ENCODE results near the gene SORL1.
"Not testable (repeated sequence)": the region's sequence is repeated elsewhere in the genome, so short reads cannot be mapped to it uniquely, and the experiment has no call there.

The SORL1 gene

GRCh38 chr11:121451986-121452608 is at the start of gene SORL1:
Gene SORL1 (plus strand): TSS chr11:121452314. CDS start chr11:121452332, 18 bp downstream.
- ATAC-seq (peak; percentile 82), DNase-seq (ENCODE audit: low spot score in 2 of 2) (peak; percentile 49 to 70)
- Mint-ChIP-seq H3K4me3 (peak within 1 kb of the TSS; percentile 97), H3K27ac (peak within 1 kb of the TSS; percentile 97), H3K4me1 (peaks cover 87% of the 10 kb centered on the region), H3K9me3 (no peaks in the 10 kb centered on the region), H3K36me3 (peaks cover 13% of the 10 kb centered on the region)

GRCh38 chr11:121405646-121406045 is 46.5 kb upstream of the SORL1 start:
- Mint-ChIP-seq H3K27ac (no peak overlapping the region), H3K36me3 (peaks cover 1% of the 10 kb centered on the region), H3K4me1 (peaks cover 5% of the 10 kb centered on the region), H3K4me3 (no peak overlapping the region), H3K9me3 (peaks cover 7% of the 10 kb centered on the region)
- ATAC-seq (no peak), DNase-seq (ENCODE audit: low spot score in 2 of 2) (no peak)

- DNase-seq (ENCODE audit: low spot score in 2 of 2): no peak
- Mint-ChIP-seq H3K4me1 (peaks cover 8% of the 10 kb centered on the region), H3K27ac (no peak overlapping the region)
These were observed 45.8 kb upstream of the SORL1 start for GRCh38 chr11:121406291-121406690.

GRCh38 chr11:121408830-121409229 is 43.3 kb upstream of the SORL1 start:
- ATAC-seq: no peak
- DNase-seq (ENCODE audit: low spot score in 2 of 2): no peak
- Mint-ChIP-seq H3K4me1 (peaks cover 14% of the 10 kb centered on the region), H3K36me3 (peaks cover 5% of the 10 kb centered on the region), H3K9me3 (no peaks in the 10 kb centered on the region), H3K27ac (no peak overlapping the region), H3K4me3 (no peak overlapping the region)

More at GRCh38 chr11:121406291-121406690, 45.8 kb upstream of the SORL1 start:
- ATAC-seq: no peak
- H3K36me3 Mint-ChIP-seq: peaks cover 5% of the 10 kb centered on the region
- H3K4me3 Mint-ChIP-seq: no peak overlapping the region
- peaks cover 7% of the 10 kb centered on the region for H3K9me3 Mint-ChIP-seq

GRCh38 chr11:121410041-121410440 is 42.1 kb upstream of the SORL1 start:
- H3K4me1 Mint-ChIP-seq: peaks cover 14% of the 10 kb centered on the region
- DNase-seq (ENCODE audit: low spot score in 2 of 2); H3K4me3 Mint-ChIP-seq; H3K9me3 Mint-ChIP-seq; H3K36me3 Mint-ChIP-seq; ATAC-seq: not testable (repeated sequence)
- H3K27ac Mint-ChIP-seq: peak overlapping the region; percentile 56

GRCh38 chr11:121411330-121411729 is 40.8 kb upstream of the SORL1 start:
- H3K4me3 Mint-ChIP-seq; DNase-seq (ENCODE audit: low spot score in 2 of 2); H3K36me3 Mint-ChIP-seq; H3K27ac Mint-ChIP-seq; H3K9me3 Mint-ChIP-seq: not testable (repeated sequence)
- peaks cover 14% of the 10 kb centered on the region for H3K4me1 Mint-ChIP-seq
- peak; percentile 52 for ATAC-seq

- peaks cover 21% of the 10 kb centered on the region for H3K4me1 Mint-ChIP-seq
- H3K27ac Mint-ChIP-seq: no peak overlapping the region
These were observed 40.0 kb upstream of the SORL1 start for GRCh38 chr11:121412000-121412587.

GRCh38 chr11:121412711-121413415 is 39.3 kb upstream of the SORL1 start:
- no peak overlapping the region for H3K4me3 Mint-ChIP-seq
- no peak for ATAC-seq
- peaks cover 27% of the 10 kb centered on the region for H3K4me1 Mint-ChIP-seq
- DNase-seq (ENCODE audit: low spot score in 2 of 2): no peak
- no peaks in the 10 kb centered on the region for H3K9me3 Mint-ChIP-seq
- no peak overlapping the region for H3K27ac Mint-ChIP-seq
- peaks cover 5% of the 10 kb centered on the region for H3K36me3 Mint-ChIP-seq

More at GRCh38 chr11:121412000-121412587, 40.0 kb upstream of the SORL1 start:
- DNase-seq (ENCODE audit: low spot score in 2 of 2): no peak
- no peak for ATAC-seq
- Mint-ChIP-seq H3K4me3 (no peak overlapping the region), H3K36me3 (peaks cover 5% of the 10 kb centered on the region), H3K9me3 (no peaks in the 10 kb centered on the region)

GRCh38 chr11:121414141-121414913 is 37.8 kb upstream of the SORL1 start:
- peaks cover 36% of the 10 kb centered on the region for H3K4me1 Mint-ChIP-seq
- no peak overlapping the region for H3K27ac Mint-ChIP-seq

GRCh38 chr11:121415856-121416255 is 36.3 kb upstream of the SORL1 start:
- no peak overlapping the region for H3K27ac Mint-ChIP-seq
- no peak overlapping the region for H3K4me3 Mint-ChIP-seq
- DNase-seq (ENCODE audit: low spot score in 2 of 2): no peak
- no peaks in the 10 kb centered on the region for H3K9me3 Mint-ChIP-seq
- no peak for ATAC-seq
- H3K36me3 Mint-ChIP-seq: peaks cover 2% of the 10 kb centered on the region
- H3K4me1 Mint-ChIP-seq: peaks cover 37% of the 10 kb centered on the region

More at GRCh38 chr11:121414141-121414913, 37.8 kb upstream of the SORL1 start:
- Mint-ChIP-seq H3K4me3 (no peak overlapping the region), H3K9me3 (no peaks in the 10 kb centered on the region), H3K36me3 (peaks cover 5% of the 10 kb centered on the region)
- no peak for DNase-seq (ENCODE audit: low spot score in 2 of 2)
- ATAC-seq: no peak

- peak; percentile 86 for ATAC-seq
- H3K9me3 Mint-ChIP-seq: no peaks in the 10 kb centered on the region
- H3K4me3 Mint-ChIP-seq: peak overlapping the region; percentile 44
These were observed 35.0 kb upstream of the SORL1 start for GRCh38 chr11:121417055-121417551.

GRCh38 chr11:121417607-121418006 is 34.5 kb upstream of the SORL1 start:
- H3K4me1 Mint-ChIP-seq: peaks cover 34% of the 10 kb centered on the region
- peak overlapping the region; percentile 44 for H3K4me3 Mint-ChIP-seq
- H3K36me3 Mint-ChIP-seq: no peaks in the 10 kb centered on the region
- no peak for ATAC-seq
- H3K9me3 Mint-ChIP-seq: no peaks in the 10 kb centered on the region
- H3K27ac Mint-ChIP-seq: peak overlapping the region; percentile 69
- no peak for DNase-seq (ENCODE audit: low spot score in 2 of 2)

More at GRCh38 chr11:121417055-121417551, 35.0 kb upstream of the SORL1 start:
- peak; percentile 23 to 66 for DNase-seq (ENCODE audit: low spot score in 2 of 2)
- Mint-ChIP-seq H3K27ac (peak overlapping the region; percentile 69), H3K4me1 (peaks cover 35% of the 10 kb centered on the region), H3K36me3 (no peaks in the 10 kb centered on the region)

GRCh38 chr11:121418625-121419114 is 33.4 kb upstream of the SORL1 start:
- peak; percentile 74 for ATAC-seq
- H3K36me3 Mint-ChIP-seq: no peaks in the 10 kb centered on the region
- H3K27ac Mint-ChIP-seq: peak overlapping the region; percentile 21
- H3K4me1 Mint-ChIP-seq: peaks cover 41% of the 10 kb centered on the region
- H3K4me3 Mint-ChIP-seq: no peak overlapping the region
- DNase-seq (ENCODE audit: low spot score in 2 of 2): no peak
- no peaks in the 10 kb centered on the region for H3K9me3 Mint-ChIP-seq

- Mint-ChIP-seq H3K36me3 (no peaks in the 10 kb centered on the region), H3K9me3 (no peaks in the 10 kb centered on the region), H3K4me1 (peaks cover 50% of the 10 kb centered on the region), H3K27ac (no peak overlapping the region), H3K4me3 (no peak overlapping the region)
- DNase-seq (ENCODE audit: low spot score in 2 of 2) (no peak), ATAC-seq (no peak)
These were observed 32.3 kb upstream of the SORL1 start for GRCh38 chr11:121419836-121420235.

GRCh38 chr11:121420398-121420797 is 31.7 kb upstream of the SORL1 start:
- no peaks in the 10 kb centered on the region for H3K9me3 Mint-ChIP-seq
- no peak overlapping the region for H3K27ac Mint-ChIP-seq
- no peak for DNase-seq (ENCODE audit: low spot score in 2 of 2)
- peak; percentile 33 for ATAC-seq
- no peaks in the 10 kb centered on the region for H3K36me3 Mint-ChIP-seq
- no peak overlapping the region for H3K4me3 Mint-ChIP-seq
- H3K4me1 Mint-ChIP-seq: peaks cover 50% of the 10 kb centered on the region

All from stimulated activated effector memory CD8-positive, alpha-beta T cell treated with anti-CD3 and anti-CD28 coated beads, Interleukin-12 subunit alpha, Interleukin-12 subunit beta, amount 100 ng/mL, for 72 hours (primary cell).